Stimulated activated naive CD8-positive, alpha-beta T cell treated with anti-CD3 and anti-CD28 coated beads, Interleukin-15, Interleukin-2, amounts not matched to agents 100 U/mL and 50 U/mL, for 24 hours (primary cell): Measurements from ENCODE around the gene NEUROD2.
A peak's percentile ranks its signal among the peaks of the same experiment; 100 is the strongest.

Source experiments
- ATAC-seq: fragments of 150-1000 bp; cut with Tn5 transposase; one replicate; pipeline ENCODE4 v1.10.0; 2021
- DNase-seq: peaks from one replicate; pipeline ENCODE4 v3.0.0; 2021

NEUROD2 gene

GRCh38 chr17:39634384-39634871, 26.7 kb upstream of the NEUROD2 start:
- ATAC-seq (no peak), DNase-seq (no peak)

GRCh38 chr17:39633570-39634183, 26.0 kb upstream of the NEUROD2 start:
- DNase-seq = no peak
- no peak for ATAC-seq

DNA sequence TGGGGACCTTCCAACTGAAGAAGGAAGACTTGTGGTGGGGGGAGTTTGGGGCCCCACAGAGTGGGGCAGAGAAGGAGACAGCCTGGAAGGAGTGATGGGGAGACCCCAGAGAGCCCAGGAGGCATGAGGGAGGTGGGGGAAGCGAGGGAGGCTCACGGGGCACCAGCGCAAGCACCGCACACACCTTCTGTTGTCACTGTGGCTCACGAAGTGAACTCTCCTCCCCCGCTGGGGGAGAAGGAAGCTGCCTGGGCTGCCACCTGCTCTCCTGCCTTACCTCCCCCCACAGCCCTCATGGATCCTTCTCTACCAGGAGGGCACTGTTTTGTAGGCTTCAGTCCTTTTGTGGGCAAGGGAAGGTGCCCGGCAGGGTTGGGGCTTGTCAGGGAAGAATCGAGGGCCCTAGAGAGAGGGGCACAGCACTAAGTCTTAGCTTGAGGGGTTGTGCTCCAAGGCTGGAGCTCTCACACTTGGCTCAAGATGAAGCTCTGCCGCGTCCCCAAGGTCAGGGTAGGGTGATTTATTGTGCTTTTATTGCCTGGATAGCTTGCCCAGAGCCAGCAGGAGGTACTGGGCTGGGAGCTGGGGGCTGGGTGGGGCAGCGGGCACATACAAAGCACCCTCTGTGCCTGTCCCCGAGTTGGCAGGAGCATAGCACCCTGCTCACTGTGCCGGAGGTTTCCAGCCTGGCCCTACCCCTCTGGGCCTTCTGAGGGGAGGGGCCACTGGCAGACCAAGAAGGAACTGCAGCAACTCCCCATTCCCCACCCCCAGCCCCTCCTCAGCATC, 24.6 kb upstream of the NEUROD2 start:
- no peak for ATAC-seq
- no peak for DNase-seq

DNA sequence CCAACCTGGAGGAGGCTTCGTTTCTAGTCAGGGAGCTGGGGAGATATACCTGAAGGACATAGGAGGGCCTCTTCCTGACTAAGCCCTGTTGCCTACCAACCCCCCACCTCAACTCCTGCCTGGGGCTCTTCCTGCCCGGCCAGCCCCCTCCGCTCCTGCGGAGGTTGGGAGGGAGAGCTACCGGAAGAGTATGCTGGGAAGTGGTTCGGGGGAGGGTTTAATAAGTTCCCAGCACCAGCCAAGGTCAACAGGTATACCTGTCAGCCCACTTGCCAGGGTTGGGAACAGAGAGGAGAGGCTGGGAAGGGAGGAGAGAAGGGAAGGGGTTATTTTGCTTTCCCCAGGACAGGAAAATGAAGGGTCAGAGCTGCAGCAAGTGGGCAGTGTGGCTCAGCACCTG, 23.7 kb upstream of the NEUROD2 start:
- no peak for ATAC-seq
- DNase-seq = no peak

GRCh38 chr17:39629898-39630297, 22.2 kb upstream of the NEUROD2 start:
- no peak for DNase-seq
- no peak for ATAC-seq

- ATAC-seq = no peak
- no peak for DNase-seq
Observed at GRCh38 chr17:39629494-39629880, 21.8 kb upstream of the NEUROD2 start.

DNA sequence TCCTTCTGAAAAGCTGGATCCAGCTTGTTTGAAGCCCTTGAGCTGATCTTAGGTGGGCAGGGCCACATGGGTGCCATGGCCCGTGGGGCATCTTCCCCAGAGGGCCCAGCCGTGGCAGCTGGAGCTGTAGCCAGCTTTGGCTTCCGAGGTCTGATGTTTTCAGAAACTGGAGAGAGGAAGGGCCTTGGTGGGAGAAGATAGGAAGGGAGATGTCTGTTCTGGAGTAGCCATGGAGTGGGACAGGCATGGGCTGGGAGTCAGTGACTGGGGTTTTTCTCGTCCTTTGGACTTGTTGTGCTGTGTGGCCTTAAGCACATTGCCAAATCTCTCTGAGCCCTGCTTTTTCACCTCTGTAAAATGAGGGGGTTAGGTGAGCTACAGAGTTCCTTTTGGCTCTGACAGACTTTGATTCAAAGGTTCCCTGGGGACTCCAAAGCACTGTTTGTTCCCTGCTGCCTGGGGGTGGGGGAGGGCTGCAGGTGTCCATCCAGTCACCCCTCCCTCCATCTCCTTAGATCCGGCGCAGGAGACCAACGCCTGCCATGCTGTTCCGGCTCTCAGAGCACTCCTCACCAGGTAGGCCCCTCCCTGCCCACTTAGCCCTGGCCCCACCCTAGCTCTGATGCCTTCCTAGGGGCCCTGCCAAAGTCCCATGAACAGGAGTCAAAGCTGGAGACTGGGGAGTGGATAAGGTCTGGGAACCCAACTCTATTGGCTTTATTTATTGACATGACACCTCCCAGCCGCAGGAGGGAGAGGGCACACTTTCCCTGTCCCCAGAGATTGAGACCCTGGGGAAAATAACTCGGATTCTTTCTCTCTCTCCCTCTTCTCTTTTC, 21.2 kb upstream of the NEUROD2 start:
- ATAC-seq = no peak
- DNase-seq = no peak

DNA sequence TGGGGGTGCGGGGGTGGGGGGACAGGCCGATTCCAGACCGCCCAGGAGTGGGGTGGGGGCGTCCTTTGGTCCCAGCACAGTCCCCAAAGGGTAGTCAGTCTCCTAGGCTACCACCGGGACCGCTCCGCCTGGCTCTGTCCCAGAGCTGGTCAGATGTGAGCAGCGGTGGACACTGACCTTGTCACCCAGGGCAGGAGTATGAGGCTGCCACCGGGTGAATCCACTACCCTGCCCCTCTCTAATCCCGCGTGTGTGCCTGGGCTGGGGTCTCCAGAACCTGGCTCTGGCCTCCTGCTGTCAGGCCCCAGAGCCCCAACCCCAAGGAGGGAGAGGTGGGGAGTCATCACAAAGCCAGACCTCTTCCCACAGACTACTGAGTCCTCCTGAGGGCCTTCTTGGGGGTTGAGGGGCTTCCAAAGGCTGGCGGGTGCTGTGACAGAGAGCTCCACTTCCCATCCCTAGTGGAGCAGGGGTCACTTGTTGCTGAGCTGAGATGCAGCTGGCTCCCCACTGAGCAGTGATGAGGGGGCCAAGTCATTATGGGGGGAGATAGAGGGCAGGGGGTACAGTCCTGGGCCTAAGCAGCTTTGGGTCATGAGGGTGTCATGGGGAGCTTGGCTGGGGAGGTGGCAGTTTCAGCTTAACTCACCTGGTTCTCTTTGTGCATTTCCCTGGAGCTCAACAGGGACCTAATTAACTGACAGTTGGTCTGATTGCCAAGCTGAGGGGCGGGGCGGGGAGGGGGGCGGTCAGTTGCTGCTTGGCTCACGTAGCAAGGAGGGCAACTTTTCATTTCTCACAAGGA, 20.2 kb upstream of the NEUROD2 start:
- DNase-seq (no peak), ATAC-seq (no peak)

DNA sequence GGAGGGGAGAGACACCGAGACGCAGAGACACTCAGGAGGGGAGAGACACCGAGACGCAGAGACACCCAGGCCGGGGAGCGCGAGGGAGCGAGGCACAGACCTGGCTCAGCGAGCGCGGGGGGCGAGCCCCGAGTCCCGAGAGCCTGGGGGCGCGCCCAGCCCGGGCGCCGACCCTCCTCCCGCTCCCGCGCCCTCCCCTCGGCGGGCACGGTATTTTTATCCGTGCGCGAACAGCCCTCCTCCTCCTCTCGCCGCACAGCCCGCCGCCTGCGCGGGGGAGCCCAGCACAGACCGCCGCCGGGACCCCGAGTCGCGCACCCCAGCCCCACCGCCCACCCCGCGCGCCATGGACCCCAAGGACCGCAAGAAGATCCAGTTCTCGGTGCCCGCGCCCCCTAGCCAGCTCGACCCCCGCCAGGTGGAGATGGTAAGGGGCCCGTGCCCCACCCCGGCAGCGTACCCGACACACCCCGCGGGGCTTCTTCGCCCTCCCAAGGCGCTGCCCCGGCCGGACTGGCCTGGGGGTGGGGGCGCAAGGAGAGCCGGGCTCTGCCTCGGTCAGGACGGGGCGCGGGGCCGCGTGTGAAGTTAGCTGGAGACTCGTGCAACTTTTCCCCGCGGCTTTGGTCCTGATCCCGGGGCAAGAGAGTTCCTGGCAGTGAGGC, 19.5 kb upstream of the NEUROD2 start:
- DNase-seq (no peak), ATAC-seq (no peak)

GRCh38 chr17:39626171-39627046, 18.7 kb upstream of the NEUROD2 start, which contains the start of gene PPP1R1B:
Gene PPP1R1B, plus strand, starts transcription at chr17:39626952. Its CDS starts 441 bp downstream, at chr17:39627393.
- DNase-seq (no peak), ATAC-seq (no peak)

DNA sequence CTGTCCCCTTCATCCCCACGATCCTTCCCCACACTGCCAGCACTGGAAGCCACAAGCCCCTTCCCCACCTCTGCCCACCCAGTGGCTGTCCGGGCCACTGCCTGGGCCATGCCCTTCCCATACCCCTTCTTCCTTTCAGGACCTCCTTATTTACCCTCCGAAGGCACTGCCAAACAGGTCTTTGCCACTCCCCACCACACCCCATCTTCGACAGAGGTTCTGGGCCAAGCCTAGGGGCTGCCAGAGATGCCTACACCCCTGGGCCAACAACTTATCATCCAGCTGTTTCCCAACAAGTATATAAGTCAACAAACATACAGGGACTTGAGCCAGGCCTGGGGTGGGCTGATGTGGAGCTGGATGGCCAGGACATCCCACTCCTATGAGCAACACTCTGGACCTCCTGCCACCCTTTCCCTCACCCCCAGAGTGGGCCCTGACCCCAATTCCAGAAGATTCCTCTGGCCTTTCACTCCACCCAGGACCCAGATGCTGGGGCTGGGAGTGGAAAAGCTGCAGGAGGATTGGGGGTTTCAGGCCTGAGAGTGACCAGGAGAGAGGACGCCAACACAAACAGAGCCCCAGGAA, 17.6 kb upstream of the NEUROD2 start:
- ATAC-seq (no peak), DNase-seq (no peak)

- no peak for DNase-seq
- ATAC-seq = no peak
Observed at GRCh38 chr17:39624313-39624712, 16.6 kb upstream of the NEUROD2 start.

DNA sequence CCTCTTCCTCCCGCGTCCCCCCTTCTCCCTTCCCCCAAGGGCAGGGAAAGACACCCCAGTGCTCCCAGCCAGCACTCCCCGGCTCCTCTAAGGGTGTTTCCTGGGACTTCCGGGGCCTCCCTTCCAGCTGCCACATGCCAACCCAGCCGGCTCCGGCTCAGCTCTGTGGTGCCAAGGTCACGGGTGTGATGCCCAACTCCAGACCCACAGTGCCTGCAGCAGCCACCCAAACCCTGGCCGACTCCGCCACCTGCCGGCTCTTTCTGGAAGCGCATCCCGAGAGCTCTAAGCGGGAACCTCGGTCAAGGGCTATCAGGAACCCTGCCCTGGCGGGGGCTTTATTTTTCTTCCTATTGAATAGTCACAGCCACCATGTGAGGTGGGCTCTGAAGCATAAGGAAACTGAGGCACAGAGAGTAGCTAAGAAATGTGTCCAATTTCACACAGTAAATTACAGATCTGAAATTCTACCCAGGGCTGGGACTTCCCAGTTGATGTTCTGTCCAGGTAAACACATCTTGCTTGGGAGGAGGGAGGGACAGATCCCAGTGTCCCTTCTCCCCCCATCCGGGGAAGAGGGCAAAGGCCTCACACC, 15.7 kb upstream of the NEUROD2 start:
- DNase-seq = peak; percentile 93
- peak; percentile 52 for ATAC-seq

DNA sequence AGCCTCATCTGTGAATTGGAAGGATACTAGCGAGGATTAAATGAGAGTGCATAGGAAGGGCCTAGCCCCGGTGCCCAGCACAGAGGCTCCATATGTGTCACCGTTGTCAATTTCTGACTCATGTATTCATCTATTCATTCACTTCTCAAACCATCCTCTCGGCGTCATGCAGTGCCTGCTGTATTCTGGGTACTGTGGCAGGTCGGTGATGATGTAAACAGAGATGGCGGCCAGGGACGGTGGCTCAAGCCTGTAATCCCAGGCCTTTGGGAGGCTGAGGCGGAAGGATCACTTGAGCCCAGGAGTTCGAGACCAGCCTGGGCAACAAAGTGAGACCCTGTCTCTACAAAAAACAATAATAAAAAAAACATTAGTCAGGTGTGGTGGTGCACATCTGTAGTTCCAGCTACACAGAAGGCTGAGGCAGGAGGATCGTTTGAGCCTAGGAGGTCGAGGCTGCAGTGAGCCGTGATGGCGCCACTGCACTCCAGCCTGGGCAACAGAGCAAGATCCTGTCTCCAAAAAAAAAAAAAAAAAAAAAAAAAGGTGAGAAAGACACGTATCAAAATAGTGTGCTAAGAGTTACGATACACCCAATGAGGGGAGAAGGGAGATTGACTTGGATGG, 14.8 kb upstream of the NEUROD2 start:
- DNase-seq (peak; percentile 56), ATAC-seq (peak; percentile 65)

- DNase-seq (peak; percentile 87), ATAC-seq (peak; percentile 62)
Observed at GRCh38 chr17:39621523-39622379, 14.0 kb upstream of the NEUROD2 start.

DNA sequence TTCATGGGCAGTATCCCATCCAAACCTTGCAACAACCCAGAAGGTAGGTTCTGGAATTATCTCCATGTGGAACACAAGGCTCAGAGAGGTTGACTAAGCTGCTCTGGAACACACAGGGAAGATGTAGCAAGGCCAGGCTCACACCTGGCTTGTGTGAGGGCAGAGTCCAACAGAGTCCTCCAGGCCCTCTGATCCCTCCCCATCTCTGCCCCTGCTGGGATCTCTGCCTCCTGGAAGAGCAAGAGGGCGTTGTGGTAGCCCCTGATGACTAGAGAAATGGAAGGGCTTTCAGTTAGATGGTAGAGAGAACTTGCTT, 12.0 kb upstream of the NEUROD2 start:
- no peak for DNase-seq
- ATAC-seq = no peak

DNA sequence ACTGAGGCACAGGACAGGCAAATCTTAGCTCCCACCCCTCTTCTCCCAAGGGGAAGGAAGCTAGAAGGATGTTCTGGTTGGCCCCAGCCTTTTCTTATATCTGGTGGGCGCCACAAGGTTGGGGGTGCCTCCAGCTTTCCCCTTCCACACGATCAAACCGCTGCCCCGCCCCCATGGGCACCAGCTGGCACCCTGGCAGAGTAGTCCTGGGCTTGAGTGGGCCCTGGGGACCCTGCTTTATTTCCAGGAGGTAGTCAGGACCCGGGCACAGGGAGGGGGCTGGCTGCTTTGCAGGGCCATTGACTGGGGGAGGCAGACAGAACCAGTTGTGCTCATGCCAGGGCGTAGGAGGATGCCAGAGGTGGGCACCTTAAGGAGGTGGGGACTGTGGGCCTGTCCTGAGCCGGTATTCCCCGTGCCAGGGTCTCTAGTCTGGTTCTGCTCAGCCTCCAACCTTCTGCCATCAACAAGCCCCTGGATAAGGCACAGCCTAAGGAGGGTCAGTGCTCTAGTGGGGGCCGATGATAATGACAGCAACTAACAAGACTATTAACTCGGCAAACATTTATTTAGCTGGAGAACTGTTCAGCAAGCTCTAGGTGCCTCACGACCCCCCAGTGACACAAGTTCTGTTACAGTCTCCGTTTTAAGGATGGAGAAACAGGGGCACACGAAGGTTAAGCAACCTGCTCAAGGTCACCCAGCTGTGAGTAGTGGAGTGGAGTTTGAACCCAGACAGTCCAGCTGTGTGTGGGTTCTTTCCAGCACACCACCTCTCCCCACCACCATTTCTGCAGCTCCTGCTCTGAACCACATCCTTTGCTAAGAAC, 11.5 kb upstream of the NEUROD2 start:
- ATAC-seq (no peak), DNase-seq (no peak)
